Posterior vena cava (tissue), 2 donors: ENCODE measurements around the gene GATA1. TPM values are rescaled to one million over a fixed set of nuclear protein-coding genes. Genes with fewer than 3 reads are reported as not detected.
"Not testable (repeated sequence)": the region's sequence is repeated elsewhere in the genome, so short reads cannot be mapped to it uniquely, and the experiment has no call there.

Experiments
- DNase-seq: peaks from one replicate; pipeline ENCODE4 v3.0.0-alpha.2; 2020; ENCODE audit warnings: low spot score
- intact Hi-C, 2 donors: fragments of 100-400 bp; cut with DNase I; formaldehyde crosslinking; loops; one replicate each; pipeline versions ENCODE4 v1.14.1 to v1.14.2; 2022 to 2023
- total RNA-seq, 2 donors: library from RNA; stranded (reverse); fragmentation: NEBNext Ultra II Directional; extraction: Animal tissue kit (Norgen Biotek cat#: 25700); gene quantifications; one replicate each; pipeline ENCODE4 v1.2.1, GENCODE V29; 2021
- donor health status: DM: yes; HTN: yes; CAD: no.
- donor health status: DM: yes; HTN: yes; CAD: no.

The GATA1 gene
- total RNA-seq, 2 donors from 2014 or later: 0.42 TPM; not detected in 1

DNA sequence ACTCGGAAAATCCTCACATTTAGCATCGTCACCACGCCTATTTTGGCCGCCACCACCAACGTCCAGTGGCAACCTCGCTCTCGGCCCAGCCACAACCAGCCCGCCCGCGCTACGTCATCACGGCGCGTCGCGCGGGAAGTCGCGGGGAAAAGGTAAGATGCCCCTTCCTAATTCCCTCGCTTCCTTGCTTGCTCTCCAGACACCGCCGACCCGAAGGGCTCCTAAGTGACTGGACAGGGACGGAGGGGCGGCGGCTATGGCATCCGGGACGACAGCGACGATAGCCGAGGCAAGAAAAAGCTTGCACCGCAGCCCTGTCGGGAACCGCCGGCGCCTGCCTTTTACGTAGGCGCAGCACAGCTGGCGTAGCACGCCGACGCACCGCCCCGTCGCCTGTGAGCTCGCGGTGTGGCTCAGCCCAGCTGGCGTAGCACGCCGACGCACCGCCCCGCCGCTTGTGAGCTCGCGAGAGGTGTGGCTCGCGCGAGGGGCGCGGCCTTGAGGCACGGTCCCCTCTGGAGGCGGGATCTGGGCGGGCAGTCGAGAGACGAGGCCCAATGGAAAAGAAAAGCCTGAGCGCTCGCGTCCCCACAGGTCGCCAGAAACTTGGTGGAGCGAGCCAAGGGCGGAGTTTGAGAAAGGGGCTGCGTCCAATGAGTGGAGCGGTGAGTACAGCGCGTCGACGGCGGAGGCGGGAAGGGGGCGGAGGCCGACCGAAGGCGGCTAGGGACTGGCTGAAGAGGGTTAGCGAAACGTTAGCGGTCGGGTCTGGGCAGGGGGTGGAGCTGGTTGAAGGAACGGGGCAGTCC, 15.1 kb downstream of the GATA1 start, which contains the start of gene HDAC6:
Gene HDAC6 (plus strand): TSS at position 788 of the 809 bp plus-strand sequence. CDS start 626 bp downstream, outside the sequence.
- intact Hi-C loops: no loop called here
- peak; percentile 99 for DNase-seq

DNA sequence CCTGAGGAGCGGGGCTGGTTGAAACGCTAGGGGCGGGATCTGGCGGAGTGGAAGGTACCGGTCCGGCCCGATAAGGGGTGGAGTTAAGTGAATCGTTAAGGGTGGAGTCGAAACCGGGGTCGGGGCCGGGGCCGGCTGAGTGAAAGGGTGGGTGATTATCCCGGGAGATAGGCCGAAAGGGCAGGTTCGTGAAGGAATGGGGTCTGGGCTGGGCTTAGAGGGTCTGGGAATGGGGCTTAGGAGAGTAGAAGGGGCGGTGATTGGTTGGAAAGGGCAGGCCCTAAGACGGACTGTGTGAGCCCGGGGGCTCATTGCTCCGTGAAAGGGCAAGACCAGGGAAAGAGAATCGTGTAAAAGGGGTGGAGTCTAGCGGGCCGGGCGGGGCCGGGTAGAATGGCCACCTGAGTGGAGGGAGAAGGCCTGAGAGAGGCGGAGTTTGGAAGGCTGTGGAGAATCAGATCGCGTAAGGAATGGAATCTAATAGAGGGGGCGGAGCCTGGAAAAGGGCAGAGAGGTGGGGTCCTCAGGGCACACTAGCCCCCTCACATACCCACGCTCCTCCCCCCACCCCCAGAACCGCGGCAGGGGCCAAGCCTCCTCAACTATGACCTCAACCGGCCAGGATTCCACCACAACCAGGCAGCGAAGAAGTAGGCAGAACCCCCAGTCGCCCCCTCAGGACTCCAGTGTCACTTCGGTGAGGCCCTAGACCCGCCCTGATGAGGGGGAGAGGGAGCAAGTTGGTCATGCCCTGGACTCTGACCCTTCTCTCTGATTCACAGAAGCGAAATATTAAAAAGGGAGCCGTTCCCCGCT, 15.9 kb downstream of the GATA1 start:
- intact Hi-C loops: no loop called here

DNA sequence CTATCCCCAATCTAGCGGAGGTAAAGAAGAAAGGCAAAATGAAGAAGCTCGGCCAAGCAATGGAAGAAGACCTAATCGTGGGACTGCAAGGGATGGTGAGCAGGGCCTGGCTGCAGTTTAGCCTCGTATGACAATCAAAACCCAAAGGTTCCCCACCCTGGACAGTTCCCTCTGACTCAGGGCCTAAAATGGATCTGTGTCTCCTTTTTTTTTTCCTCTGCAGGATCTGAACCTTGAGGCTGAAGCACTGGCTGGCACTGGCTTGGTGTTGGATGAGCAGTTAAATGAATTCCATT, 16.5 kb downstream of the GATA1 start:
- DNase-seq: no peak
- intact Hi-C loops: no loop called here

More for the DNA sequence above, 15.9 kb downstream of the GATA1 start:
- peak; percentile 95 for DNase-seq

DNA sequence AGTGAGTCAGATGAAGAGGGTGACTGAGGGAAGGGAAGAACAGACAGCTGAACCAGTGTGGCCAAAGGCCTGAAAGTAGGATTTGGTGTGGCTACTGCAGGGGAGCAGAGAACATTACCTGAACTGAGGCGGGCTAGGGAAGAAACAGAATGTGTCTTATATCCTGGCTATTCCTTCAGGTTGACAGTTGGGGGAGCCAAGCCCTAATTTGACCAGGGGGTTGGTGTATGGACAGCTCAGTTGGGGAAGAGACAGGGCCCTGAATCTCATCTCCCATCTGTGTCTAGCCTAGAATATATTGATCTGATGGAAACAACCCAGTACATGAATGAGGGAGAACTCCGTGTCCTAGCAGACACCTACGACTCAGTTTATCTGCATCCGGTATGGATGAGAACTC, 19.7 kb downstream of the GATA1 start:
- intact Hi-C loops: no loop called here

DNA sequence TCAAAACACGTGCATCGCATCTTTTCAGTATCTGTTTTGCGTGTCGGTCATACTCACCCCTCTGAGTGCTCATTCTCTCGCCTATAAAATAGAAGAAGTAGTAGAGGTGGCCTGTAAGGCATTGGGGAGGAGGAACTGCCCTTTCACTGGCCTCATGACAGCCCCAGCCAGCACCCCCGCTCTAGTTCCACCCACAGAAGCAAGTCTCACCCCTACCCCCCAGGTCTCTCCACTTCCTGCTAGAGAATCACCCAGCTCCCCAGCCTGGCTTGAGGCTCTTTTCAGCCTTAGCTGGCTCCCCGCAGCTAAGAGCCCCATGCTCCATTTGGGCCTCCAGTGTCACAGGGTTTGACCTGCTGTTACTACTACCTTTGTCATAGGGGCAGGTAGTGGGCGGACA, 27.3 kb downstream of the GATA1 start:
- DNase-seq: no peak

More for the DNA sequence above, 19.7 kb downstream of the GATA1 start:
- no peak for DNase-seq

DNA sequence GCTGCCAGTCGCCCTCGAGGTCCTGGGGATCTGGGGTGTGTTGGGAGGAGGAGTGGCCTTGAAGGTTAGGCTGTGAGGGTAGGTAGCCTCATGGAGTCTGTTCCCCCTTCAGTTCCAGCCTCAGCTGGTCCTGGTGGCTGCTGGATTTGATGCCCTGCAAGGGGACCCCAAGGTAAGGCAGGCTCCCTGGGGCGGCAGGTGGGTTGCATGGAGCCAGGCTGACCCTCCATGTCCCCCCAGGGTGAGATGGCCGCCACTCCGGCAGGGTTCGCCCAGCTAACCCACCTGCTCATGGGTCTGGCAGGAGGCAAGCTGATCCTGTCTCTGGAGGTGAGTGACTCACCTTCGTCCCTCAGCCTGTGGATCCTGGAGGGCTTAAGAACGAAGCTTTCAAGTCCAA, 28.3 kb downstream of the GATA1 start:
- intact Hi-C loops: no loop called here
- DNase-seq: no peak

More for the DNA sequence above, 27.3 kb downstream of the GATA1 start:
- intact Hi-C loops: no loop called here

DNA sequence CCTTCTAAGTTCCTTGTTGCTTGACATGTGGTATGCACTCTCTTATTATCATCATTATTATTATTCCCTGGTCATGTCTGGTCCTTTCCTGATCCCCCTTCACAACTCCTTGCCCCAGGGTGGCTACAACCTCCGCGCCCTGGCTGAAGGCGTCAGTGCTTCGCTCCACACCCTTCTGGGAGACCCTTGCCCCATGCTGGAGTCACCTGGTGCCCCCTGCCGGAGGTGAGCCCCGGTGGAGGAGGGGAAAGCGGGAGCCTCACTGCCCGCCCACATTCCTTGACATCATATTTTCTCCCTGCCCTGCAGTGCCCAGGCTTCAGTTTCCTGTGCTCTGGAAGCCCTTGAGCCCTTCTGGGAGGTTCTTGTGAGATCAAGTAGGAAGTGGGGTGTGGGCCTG, 28.9 kb downstream of the GATA1 start:
- intact Hi-C loops: no loop called here

DNA sequence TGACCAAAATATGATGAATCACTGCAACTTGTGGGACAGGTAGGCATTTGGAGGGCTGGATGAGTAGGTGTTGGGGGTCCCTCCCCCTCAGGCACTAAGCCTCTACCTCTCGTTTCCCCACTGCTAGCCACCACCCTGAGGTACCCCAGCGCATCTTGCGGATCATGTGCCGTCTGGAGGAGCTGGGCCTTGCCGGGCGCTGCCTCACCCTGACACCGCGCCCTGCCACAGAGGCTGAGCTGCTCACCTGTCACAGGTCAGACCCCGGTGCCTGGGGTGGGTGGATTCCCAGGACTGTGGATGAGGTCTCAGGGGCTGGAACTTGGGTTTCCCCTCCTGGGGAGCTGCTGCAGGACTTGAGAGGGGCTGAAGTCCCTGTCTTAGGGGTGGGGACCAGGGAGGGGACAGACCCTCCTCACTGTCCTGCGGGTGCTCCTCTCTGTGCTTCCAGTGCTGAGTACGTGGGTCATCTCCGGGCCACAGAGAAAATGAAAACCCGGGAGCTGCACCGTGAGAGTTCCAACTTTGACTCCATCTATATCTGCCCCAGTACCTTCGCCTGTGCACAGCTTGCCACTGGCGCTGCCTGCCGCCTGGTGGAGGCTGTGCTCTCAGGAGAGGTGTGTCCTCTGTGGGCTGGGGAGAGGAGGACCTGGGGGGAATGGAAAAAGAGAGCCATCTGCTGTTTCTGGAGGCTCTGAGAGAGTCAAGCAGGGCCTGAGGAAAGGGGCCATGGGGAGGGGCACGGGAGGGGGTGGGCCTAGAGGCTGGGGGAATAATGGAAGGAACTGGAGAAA, 29.8 kb downstream of the GATA1 start:
- DNase-seq: no peak

More for the DNA sequence above, 28.9 kb downstream of the GATA1 start:
- DNase-seq: no peak

DNA sequence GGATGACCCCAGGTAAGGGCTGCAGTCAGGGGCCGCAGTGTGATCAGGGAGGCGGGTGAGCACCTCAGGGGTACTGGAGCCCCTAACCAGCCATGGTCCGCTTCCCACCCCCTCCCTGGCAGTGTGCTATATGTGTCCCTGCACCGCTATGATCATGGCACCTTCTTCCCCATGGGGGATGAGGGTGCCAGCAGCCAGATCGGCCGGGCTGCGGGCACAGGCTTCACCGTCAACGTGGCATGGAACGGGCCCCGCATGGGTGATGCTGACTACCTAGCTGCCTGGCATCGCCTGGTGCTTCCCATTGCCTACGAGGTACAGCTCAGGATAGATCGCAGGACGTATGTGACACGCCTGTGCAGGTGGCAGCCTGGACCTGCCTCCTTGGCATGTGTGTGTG, 31.7 kb downstream of the GATA1 start:
- intact Hi-C loops: no loop called here
- no peak for DNase-seq

More for the DNA sequence above, 29.8 kb downstream of the GATA1 start:
- intact Hi-C loops: no loop called here

DNA sequence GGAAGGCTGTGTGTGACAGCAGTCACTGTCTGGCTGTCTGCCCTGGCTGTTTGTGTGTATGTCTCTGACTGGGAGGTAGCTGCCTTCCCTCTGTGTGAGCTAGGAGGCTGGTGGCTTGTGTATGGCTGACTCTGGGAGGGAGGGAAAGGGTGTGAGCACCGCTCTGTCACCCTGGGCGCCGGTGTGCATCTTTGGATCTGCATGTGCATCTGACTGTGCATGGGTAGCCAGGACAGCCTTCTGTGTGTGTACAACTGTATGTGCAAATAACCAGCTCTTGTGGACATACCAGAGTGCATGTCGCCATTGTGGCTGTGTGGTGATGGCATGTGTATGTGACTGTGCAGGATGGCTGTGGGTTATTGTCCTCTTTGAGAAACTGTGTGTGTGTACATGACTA, 32.5 kb downstream of the GATA1 start:
- intact Hi-C loops: no loop called here
- DNase-seq: no peak

DNA sequence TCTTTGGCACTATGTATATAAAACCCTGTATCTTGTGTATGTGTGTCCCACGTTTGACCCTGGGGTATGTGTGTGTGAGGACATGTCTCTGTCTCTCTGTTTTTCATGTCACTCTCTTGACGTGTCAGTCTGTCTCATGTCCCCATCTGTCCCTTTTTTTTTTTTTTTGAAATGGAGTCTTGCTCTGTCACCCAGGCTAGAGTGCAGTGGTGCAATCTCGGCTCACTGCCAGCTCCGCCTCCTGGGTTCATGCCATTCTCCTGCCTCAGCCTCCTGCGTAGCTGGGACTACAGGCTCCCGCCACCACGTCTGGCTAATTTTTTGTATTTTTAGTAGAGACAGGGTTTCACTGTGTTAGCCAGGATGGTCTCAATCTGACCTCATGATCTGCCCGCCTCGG, 33.0 kb downstream of the GATA1 start:
- DNase-seq, intact Hi-C loops: not testable (repeated sequence)

DNA sequence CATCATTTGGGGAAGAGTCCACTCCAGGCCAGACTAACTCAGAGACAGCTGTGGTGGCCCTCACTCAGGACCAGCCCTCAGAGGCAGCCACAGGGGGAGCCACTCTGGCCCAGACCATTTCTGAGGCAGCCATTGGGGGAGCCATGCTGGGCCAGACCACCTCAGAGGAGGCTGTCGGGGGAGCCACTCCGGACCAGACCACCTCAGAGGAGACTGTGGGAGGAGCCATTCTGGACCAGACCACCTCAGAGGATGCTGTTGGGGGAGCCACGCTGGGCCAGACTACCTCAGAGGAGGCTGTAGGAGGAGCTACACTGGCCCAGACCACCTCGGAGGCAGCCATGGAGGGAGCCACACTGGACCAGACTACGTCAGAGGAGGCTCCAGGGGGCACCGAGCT, 36.7 kb downstream of the GATA1 start:
- DNase-seq: no peak
- intact Hi-C loops: no loop called here

DNA sequence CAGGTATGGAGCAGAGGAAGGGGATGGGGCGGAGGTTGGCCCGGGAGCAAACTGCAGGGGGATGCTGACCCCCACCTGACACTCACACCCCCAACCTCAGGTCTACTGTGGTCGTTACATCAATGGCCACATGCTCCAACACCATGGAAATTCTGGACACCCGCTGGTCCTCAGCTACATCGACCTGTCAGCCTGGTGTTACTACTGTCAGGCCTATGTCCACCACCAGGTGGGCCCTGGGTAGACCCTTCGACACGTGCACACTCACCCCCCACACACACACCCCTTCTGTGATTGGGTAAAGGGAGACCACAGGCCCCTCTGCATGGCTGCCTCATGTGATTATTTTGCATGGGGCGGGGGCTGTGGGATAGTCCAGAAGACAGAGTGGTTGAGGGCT, 37.7 kb downstream of the GATA1 start:
- intact Hi-C loops: no loop called here
- no peak for DNase-seq

DNA sequence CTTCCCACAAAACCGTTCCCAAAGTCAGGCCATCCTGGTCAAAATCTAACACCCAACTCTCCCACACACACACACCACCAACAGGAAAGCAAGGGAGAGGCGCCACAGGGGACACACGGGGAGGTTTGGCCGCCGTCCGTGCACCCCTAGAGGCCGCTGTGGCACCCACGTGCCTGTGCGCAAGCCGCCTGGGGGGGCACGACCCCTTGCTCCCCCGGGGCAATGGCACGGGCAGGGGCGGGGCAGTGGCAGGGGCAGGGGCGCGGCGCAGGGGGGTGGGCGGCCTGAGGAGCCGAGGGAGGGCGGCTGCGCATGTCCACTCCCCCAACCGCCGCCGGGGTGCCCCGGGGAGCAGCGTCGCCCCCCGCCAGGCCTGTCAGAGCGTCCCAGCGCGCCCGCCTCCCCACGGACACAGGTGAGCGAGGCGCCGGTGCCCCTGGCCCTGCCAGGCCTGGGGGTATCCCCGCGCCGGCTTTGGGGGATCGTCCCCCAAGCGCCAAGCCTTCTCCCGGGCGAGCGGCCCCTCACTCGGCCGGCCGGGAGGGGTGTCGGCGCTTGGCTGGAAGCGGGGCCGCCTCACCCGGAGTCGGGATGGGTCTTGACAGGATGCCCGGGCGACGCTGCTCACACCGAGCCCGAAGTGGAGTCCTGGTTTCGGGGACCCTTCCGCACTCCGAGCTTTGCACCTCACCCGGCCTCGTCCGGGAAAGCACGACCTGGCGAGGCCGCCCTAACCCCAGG, 39.9 kb downstream of the GATA1 start, which contains the start of gene ERAS:
Gene ERAS (plus strand): TSS at position 379 of the 741 bp plus-strand sequence. CDS start 2,611 bp downstream, outside the sequence.
- intact Hi-C loops: no loop called here
- no peak for DNase-seq

DNA sequence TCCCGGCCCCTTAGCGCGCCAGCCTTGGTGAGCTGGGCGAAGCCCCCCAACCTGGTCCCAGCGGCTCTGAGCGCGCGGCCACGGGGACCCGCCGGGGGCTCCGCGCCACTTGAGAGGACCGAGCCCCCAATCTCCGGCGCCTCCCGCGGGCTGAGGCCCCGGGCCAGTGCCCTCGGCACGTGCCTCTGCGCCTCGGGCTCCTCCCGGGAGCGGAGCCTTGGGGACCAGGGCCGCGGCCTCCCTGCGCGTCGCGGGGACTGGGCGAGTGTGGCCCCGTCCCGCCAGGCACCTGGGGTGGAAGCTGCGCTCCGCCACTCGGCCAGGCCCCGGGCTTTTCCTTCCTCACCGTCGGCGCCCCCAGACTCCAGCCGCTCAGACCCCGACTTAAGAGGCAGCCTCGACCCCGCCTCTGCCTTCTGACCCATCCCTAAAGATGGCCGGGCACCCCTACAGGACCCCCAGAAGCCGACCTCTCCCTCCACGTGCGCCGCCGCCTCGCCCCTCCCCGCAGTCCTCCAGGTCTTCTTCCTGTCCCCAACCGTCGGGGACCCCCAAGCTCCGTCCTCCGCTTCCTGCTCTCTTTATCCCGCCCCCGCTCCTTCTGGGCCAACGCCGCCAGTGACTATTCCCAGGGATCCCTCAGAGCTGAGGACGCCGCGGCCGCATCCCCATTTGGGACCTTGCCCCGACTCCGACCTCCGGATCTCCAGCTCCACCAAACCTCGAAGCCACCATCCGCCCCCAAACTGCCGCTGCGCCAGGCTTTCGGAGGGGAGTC, 40.7 kb downstream of the GATA1 start:
- intact Hi-C loops: no loop called here
- no peak for DNase-seq

DNA sequence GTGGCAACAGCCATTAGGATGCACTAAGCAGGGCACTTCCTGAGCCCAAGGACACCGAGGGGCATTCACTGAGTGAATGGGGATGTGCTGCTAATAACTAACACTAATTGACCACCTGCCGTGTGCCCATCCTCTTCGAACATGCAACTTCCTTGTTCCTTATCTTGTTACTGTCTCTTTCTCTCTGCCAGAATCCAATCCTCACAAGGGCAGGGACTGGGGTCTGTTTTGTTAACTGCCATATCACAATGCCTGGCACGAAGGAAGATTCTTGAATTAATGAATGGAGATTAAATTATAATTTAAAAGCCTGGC, 41.2 kb downstream of the GATA1 start:
- intact Hi-C loops: no loop called here
- DNase-seq: no peak

DNA sequence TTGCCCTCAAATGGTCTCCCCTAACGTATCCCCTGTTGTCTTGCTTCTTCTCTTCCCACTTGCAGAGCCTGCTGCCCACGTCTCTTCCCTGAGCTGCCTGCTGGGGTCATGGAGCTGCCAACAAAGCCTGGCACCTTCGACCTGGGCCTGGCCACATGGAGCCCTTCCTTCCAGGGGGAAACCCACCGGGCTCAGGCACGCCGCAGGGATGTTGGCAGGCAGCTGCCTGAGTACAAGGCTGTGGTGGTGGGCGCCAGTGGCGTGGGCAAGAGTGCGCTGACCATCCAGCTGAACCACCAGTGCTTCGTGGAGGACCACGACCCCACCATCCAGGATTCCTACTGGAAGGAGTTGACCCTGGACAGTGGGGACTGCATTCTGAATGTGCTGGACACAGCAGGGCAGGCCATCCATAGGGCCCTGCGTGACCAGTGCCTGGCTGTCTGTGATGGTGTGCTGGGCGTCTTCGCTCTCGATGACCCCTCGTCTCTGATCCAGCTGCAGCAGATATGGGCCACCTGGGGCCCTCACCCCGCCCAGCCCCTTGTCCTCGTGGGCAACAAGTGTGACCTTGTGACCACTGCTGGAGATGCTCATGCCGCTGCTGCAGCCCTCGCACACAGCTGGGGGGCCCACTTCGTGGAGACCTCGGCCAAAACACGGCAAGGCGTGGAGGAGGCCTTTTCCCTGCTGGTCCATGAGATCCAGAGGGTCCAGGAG, 42.8 kb downstream of the GATA1 start:
- intact Hi-C loops: no loop called here
- no peak for DNase-seq
